ENCODE data around the gene GALK2. TPM values are rescaled to one million over a fixed set of nuclear protein-coding genes. Genes with fewer than 3 reads are reported as not detected.

The GALK2 gene
- total RNA-seq, 2 donors from 2014 or later = 22.9 to 35.9 TPM

DNA sequence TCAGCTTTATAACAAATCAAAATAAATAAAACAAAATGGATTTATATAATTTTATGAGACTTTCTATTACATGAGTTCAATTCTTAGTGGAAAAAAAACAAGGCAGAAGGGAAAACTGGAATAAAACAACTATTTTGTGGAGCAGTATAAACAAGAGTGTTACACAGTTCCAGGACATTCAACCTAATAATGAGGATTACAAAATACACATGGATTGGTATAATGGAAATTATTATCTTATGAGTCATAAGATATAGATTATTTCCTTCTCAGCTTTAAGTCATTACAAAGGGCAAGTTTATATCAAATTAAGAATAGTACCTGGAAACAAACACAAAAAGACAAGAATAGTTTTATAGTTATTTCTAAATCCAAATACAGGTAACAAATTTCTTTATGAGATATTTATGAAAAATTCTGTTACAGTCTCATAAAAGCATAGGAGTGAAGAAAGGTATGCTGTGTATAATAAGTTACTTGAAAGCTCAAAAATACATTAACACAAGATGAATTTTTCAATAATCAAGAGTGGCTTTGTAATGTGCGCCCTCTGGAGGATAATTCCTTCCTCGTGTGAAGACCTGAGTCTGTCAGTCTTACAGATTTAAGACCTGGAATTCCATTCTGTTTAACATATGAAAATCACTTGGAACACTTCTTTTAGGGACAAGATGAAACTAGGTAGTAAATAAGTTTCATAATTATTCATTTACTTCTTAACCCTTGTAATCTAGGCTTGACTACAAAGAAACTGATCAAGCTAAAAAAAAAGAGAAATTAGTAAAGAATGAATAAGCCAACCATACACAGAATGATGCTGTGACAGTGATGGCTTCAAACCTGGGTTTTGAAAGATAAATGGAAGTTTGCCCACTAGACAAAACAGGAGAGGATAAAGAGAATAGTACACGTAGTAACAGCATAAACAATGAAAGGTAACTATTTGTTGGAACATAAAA, 24.1 kb upstream of the GALK2 start:
- Histone ChIP-seq H3K4me1 (ENCODE audit: control insufficient read depth in 1 of 2, low read depth in 2 of 2) (peaks cover 11 to 35% of the 10 kb centered on the region in 2 donors), H3K27ac (no peak overlapping the region), H3K9me3 (no peaks in the 10 kb centered on the region), H3K36me3 (peaks cover 13% of the 10 kb centered on the region), H3K27me3 (replicated peaks; ENCODE audit: insufficient read depth) (no peaks in the 10 kb centered on the region), H3K4me3 (no peak overlapping the region)
- DNase-seq (ENCODE audit: low spot score) (no peak), ATAC-seq (ENCODE audit: insufficient number of reproducible peaks, low FRiP score, low read depth) (no peak)
- peak; percentile 35 for TF ChIP-seq CTCF (IDR thresholded peaks at IDR 0.05)

DNA sequence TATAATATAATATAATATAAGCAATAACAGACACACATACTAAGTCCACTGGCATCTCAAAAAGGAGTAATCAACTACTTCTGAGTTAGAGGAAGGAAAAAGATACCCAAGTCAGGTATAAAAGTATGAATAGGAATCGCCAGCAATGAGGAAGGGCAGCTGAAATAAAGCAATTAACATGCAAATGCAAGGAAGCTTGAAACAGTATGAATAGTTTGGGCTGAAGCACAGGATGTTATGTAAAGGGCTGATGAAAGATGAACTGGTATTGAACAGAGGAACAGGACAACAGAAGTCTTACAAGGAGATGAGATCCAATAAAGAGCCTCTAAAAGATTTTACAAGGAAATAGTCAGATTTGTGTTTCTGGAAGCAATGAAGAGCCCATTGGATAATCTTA, 21.7 kb upstream of the GALK2 start:
- peaks cover 4% of the 10 kb centered on the region for H3K36me3 ChIP-seq
- H3K9me3 ChIP-seq = no peaks in the 10 kb centered on the region
- no peak overlapping the region for H3K4me3 ChIP-seq
- H3K27me3 ChIP-seq (replicated peaks; ENCODE audit: insufficient read depth) = no peaks in the 10 kb centered on the region
- no peak for DNase-seq (ENCODE audit: low spot score)
- peaks cover 17 to 41% of the 10 kb centered on the region in 2 donors for H3K4me1 ChIP-seq (ENCODE audit: control insufficient read depth in 1 of 2, low read depth in 2 of 2)
- no peak overlapping the region for H3K27ac ChIP-seq
- ATAC-seq (ENCODE audit: insufficient number of reproducible peaks, low FRiP score, low read depth) = no peak
- no peak for TF ChIP-seq CTCF (IDR thresholded peaks at IDR 0.05)

DNA sequence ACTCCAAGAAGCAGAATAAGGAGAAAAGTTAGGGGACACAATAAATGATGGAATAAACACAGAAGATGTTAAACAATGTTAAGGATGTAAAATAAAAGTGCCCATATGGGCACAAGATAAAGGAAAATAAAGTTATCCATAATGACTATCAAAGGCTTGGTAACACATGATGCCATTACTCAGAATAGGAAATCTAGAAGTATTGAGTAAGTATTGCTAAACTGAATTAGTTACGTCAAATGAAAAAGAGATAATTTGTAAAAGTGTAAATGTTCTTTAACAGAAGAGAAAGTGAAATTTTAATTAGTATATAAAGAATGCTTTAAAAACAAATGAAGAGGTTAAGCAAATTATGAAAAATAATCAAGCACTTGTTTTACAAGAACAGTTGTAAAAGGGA, 21.3 kb upstream of the GALK2 start:
- Histone ChIP-seq H3K4me1 (ENCODE audit: control insufficient read depth in 1 of 2, low read depth in 2 of 2) (peaks cover 21 to 44% of the 10 kb centered on the region in 2 donors), H3K9me3 (no peaks in the 10 kb centered on the region), H3K27ac (no peak overlapping the region), H3K4me3 (no peak overlapping the region), H3K27me3 (replicated peaks; ENCODE audit: insufficient read depth) (no peaks in the 10 kb centered on the region), H3K36me3 (no peaks in the 10 kb centered on the region)
- DNase-seq (ENCODE audit: low spot score) = no peak
- no peak for ATAC-seq (ENCODE audit: insufficient number of reproducible peaks, low FRiP score, low read depth)
- no peak for TF ChIP-seq CTCF (IDR thresholded peaks at IDR 0.05)

DNA sequence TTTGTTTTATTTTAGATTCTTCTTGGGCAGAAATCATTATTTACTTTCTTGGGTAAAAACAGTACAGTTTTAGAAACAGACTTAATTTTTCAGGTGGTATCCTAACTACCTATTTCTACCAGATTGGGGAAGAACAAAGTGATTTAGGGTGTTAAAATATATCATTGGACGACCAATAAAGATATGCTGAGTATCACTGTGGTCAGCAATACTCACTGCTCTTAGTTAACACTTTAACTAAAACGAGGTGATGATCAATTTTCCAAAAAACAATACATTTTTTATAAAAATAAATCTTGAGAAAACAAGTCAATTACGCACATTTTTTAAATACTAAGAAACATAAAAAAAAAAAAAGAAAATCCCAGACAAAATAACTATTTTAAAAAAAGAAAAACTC, 18.2 kb upstream of the GALK2 start:
- Histone ChIP-seq H3K4me1 (ENCODE audit: control insufficient read depth in 1 of 2, low read depth in 2 of 2) (peaks cover 28 to 55% of the 10 kb centered on the region in 2 donors), H3K36me3 (no peaks in the 10 kb centered on the region), H3K27me3 (replicated peaks; ENCODE audit: insufficient read depth) (no peaks in the 10 kb centered on the region), H3K9me3 (no peaks in the 10 kb centered on the region), H3K4me3 (no peak overlapping the region), H3K27ac (no peak overlapping the region)
- TF ChIP-seq CTCF (IDR thresholded peaks at IDR 0.05) = no peak
- DNase-seq (ENCODE audit: low spot score) (no peak), ATAC-seq (ENCODE audit: insufficient number of reproducible peaks, low FRiP score, low read depth) (no peak)

GRCh38 chr15:49152552-49153312, 17.3 kb upstream of the GALK2 start:
- Histone ChIP-seq H3K27me3 (replicated peaks; ENCODE audit: insufficient read depth) (no peaks in the 10 kb centered on the region), H3K4me3 (no peak overlapping the region), H3K9me3 (no peaks in the 10 kb centered on the region), H3K36me3 (no peaks in the 10 kb centered on the region), H3K27ac (no peak overlapping the region), H3K4me1 (ENCODE audit: control insufficient read depth in 1 of 2, low read depth in 2 of 2) (peaks cover 36 to 51% of the 10 kb centered on the region in 2 donors)
- DNase-seq (ENCODE audit: low spot score) = no peak
- no peak for ATAC-seq (ENCODE audit: insufficient number of reproducible peaks, low FRiP score, low read depth)
- no peak for TF ChIP-seq CTCF (IDR thresholded peaks at IDR 0.05)

All from thoracic aorta (tissue), 2 donors.